Coronary artery (tissue), 2 donors: ENCODE measurements around the gene CIP2A.
"Not testable (repeated sequence)": the region's sequence is repeated elsewhere in the genome, so short reads cannot be mapped to it uniquely, and the experiment has no call there.

ENCODE experiments used
- DNase-seq: peaks from one replicate; pipeline ENCODE4 v3.0.0-alpha.2; 2017; ENCODE audit warnings: low spot score
- H3K27ac ChIP-seq, 2 donors: fragments of 200-600 bp; sonication (generic); one replicate each; pipeline ENCODE4 v1.5.1; 2016 to 2019
- H3K4me3 ChIP-seq: fragments of 200-600 bp; sonication (generic); 2 replicates; pipeline ENCODE4 v1.5.1; 2016; ENCODE audit warnings: mild to moderate bottlenecking, moderate library complexity
- TF ChIP-seq, protein P1 (sequence below): fragments of 200-600 bp; sonication (generic); IDR thresholded peaks from one replicate; pipeline ENCODE4 v1.5.1; 2019; ENCODE audit warnings: antibody characterized with exemption

The CIP2A gene

DNA sequence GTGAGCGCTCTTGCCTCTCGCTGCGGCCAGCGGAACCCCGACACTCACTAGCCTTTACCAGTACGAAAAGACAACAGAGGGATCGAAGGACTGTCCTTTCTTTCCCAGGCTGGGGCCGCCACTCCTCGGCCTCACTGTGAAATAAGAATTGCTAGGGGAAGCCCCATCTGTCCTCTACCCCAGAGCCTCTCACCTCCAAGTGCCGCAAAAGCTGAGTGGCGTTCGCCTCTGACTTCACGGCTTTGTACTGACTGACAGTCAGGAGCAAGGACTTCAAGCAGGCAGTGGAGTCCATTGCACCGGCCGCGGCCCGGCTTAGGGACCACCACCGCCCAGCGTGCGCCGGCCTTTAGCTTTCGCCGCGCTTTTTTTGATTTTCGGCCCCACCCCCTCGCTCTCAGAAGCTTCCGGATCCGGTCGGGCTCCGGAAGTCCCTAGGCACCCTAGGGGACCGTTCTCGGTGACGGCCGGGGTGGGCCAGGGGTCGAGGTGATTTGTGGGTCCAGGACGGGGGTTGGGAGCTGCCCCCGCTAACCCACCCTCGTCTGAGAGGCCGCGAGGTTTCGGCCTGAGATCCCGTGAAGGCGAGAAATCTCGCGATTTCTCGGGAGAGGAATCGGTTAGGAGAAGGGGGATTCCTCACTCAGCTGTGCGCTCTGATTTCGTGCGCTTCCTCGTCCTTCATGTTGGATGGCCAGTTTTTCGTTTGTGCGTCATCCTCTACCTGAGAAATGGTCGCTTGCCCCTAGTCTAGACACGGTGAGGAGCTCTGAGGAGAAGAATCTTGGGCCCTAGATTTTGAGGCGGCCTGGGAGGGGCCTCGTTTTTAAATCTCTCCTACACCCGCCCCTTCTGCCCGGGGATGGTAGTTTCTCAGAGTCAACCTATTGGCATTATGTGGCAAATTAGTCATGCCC lies at the start of gene CIP2A, which contains the start of gene DZIP3:
Gene CIP2A, minus strand, starts transcription at position 358 of the 917 bp plus-strand sequence. Its CDS starts 63 bp downstream, at position 295.
Gene DZIP3, plus strand, starts transcription at position 642 of the 917 bp plus-strand sequence. CDS start 15,685 bp downstream, outside the sequence.
- DNase-seq: peak; percentile 88
- H3K27ac ChIP-seq: peak within 1 kb of the TSS; percentile 90 to 94
- TF ChIP-seq, protein P1, sequence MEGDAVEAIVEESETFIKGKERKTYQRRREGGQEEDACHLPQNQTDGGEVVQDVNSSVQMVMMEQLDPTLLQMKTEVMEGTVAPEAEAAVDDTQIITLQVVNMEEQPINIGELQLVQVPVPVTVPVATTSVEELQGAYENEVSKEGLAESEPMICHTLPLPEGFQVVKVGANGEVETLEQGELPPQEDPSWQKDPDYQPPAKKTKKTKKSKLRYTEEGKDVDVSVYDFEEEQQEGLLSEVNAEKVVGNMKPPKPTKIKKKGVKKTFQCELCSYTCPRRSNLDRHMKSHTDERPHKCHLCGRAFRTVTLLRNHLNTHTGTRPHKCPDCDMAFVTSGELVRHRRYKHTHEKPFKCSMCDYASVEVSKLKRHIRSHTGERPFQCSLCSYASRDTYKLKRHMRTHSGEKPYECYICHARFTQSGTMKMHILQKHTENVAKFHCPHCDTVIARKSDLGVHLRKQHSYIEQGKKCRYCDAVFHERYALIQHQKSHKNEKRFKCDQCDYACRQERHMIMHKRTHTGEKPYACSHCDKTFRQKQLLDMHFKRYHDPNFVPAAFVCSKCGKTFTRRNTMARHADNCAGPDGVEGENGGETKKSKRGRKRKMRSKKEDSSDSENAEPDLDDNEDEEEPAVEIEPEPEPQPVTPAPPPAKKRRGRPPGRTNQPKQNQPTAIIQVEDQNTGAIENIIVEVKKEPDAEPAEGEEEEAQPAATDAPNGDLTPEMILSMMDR: no peak
- peak within 1 kb of the TSS; percentile 73 for H3K4me3 ChIP-seq

- TF ChIP-seq, protein P1: no peak
- DNase-seq: no peak
- H3K4me3 ChIP-seq: no peak overlapping the region
- H3K27ac ChIP-seq: no peak overlapping the region
These were observed 40.7 kb upstream of the CIP2A start for GRCh38 chr3:108629974-108630373.

DNA sequence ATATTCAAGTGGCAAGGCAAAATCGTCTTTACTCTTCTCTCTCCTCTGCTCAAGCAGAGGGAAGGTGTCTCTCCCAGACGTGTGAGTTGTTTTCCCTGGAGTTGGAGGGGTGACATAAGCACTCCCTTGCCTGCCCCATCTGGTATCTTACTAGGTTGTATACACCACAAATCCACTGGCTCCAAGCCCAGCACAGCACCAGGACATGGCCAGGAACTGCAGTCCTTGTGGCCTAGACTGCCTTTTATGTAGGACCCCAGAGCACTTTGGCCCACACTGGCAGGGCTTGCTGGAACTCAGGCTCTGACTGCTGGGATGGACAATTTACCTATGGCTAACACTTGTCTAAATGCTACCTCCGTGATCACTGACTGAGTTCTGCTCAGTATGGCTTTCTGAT lies 34.3 kb upstream of the CIP2A start:
- TF ChIP-seq, protein P1: no peak
- H3K4me3 ChIP-seq: no peak overlapping the region
- DNase-seq: no peak
- H3K27ac ChIP-seq: no peak overlapping the region

- no peak overlapping the region for H3K27ac ChIP-seq
- H3K4me3 ChIP-seq: no peak overlapping the region
- DNase-seq: no peak
- TF ChIP-seq, protein P1: no peak
These were observed 31.0 kb upstream of the CIP2A start for GRCh38 chr3:108620250-108620649.

DNA sequence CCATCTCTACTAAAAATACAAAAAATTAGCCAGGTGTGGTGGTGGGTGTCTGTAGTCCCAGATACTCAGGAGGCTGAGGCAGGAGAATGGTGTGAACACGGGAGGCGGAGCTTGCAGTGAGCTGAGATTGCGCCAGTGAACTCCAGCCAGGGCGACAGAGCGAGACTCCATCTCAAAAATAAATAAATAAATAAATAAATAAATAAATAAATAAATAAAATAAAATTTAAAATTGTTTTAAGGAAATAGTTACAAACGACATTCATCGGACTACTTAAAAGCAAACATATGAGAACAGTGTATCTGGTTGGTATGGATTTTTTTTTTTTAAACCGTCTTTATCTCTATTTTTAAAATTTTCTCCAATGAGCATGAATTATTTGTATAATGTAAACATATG lies 26.9 kb upstream of the CIP2A start:
- DNase-seq, H3K27ac ChIP-seq, H3K4me3 ChIP-seq: not testable (repeated sequence)

DNA sequence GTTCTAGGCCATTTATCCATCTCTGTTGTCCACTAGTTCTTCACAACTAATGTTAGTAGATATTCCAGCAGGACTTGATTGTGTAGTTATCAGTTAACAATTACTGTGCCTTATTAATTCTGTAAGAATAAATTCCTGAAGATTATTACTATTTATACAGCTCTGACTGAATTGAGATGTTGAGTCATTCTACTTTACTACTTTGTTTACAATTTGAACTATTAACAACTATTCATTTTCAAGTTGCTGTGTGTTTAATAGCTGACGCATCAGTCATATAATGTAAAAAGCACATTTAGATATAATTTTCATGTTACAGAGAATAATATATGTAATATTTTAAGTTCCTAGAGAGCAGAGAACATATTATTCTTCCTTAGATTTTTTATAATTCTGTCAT lies 21.4 kb upstream of the CIP2A start:
- no peak overlapping the region for H3K4me3 ChIP-seq
- DNase-seq: no peak
- H3K27ac ChIP-seq: no peak overlapping the region
- TF ChIP-seq, protein P1: no peak

- Histone ChIP-seq H3K4me3 (no peak overlapping the region), H3K27ac (no peak overlapping the region)
- TF ChIP-seq, protein P1: no peak
- no peak for DNase-seq
These were observed 19.5 kb upstream of the CIP2A start for GRCh38 chr3:108608750-108609149.
